ENCODE data around the gene PAIP1.

- no peak for TF ChIP-seq CTCF (IDR thresholded peaks at IDR 0.05)
- no peak for TF ChIP-seq POLR2A (IDR thresholded peaks at IDR 0.05)
- no peak for TF ChIP-seq EP300 (IDR thresholded peaks at IDR 0.05)
- peak in 2 of 3 donors; percentile 15 to 22 for TF ChIP-seq POLR2AphosphoS5 (IDR thresholded peaks at IDR 0.05)
Measured at GRCh38 chr5:43602461-43603343, 45.8 kb upstream of the PAIP1 start, which contains the start of gene NNT.

All from suprapubic skin (tissue), 4 donors.